T-helper 1 cell treated with Interleukin-12 subunit alpha and Interleukin-12 subunit beta and Interleukin-4 antibody, amounts not matched to agents 30 ng/mL and 1 ng/mL, for 36 hours (primary cell): ENCODE results near the gene PPP1R14C. TPM values are rescaled to one million over a fixed set of nuclear protein-coding genes. Genes with fewer than 3 reads are reported as not detected.

ENCODE experiments used
- intact Hi-C: fragments of 100-400 bp; cut with micrococcal nuclease; formaldehyde crosslinking; loops from one replicate; pipeline ENCODE4 v1.15.1; 2024
- total RNA-seq: library from RNA; stranded (reverse); gene quantifications from 2 replicates; pipeline ENCODE4 v1.2.3, GENCODE V29; 2022

The PPP1R14C gene
- total RNA-seq = 0.15 TPM in 1 of 2 replicates, not detected in the other

- intact Hi-C loops = no loop called here
Observed at GRCh38 chr6:150142670-150143515, at the start of gene PPP1R14C. TSS of gene PPP1R14C (plus strand) at chr6:150143044. CDS start at chr6:150143193, 149 bp downstream.

GRCh38 chr6:150093397-150093796 is 49.4 kb upstream of the PPP1R14C start:
- intact Hi-C loops = no loop called here

- intact Hi-C loops = no loop called here
Observed at GRCh38 chr6:150098155-150098554, 44.7 kb upstream of the PPP1R14C start.

GRCh38 chr6:150099546-150099945 is 43.3 kb upstream of the PPP1R14C start:
- intact Hi-C loops = no loop called here

- intact Hi-C loops = no loop called here
Observed at GRCh38 chr6:150099953-150100352, 42.9 kb upstream of the PPP1R14C start.

- intact Hi-C loops = no loop called here
Observed at GRCh38 chr6:150100745-150101144, 42.1 kb upstream of the PPP1R14C start.

- intact Hi-C loops = no loop called here
Observed at GRCh38 chr6:150102750-150103270, 40.0 kb upstream of the PPP1R14C start.

- intact Hi-C loops = no loop called here
Observed at GRCh38 chr6:150112233-150112632, 30.6 kb upstream of the PPP1R14C start.

GRCh38 chr6:150115769-150116168 is 27.1 kb upstream of the PPP1R14C start:
- intact Hi-C loops = no loop called here

- intact Hi-C loops = no loop called here
Observed at GRCh38 chr6:150116200-150116800, 26.5 kb upstream of the PPP1R14C start.

GRCh38 chr6:150118203-150118602 is 24.6 kb upstream of the PPP1R14C start:
- intact Hi-C loops = no loop called here

GRCh38 chr6:150118627-150119026 is 24.2 kb upstream of the PPP1R14C start:
- intact Hi-C loops = no loop called here

- intact Hi-C loops = no loop called here
Observed at GRCh38 chr6:150119173-150119572, 23.7 kb upstream of the PPP1R14C start.

- intact Hi-C loops = no loop called here
Observed at GRCh38 chr6:150123645-150124044, 19.2 kb upstream of the PPP1R14C start.

GRCh38 chr6:150124235-150124634 is 18.6 kb upstream of the PPP1R14C start:
- intact Hi-C loops = no loop called here

- intact Hi-C loops = no loop called here
Observed at GRCh38 chr6:150126641-150127291, 16.1 kb upstream of the PPP1R14C start.

GRCh38 chr6:150128425-150128824 is 14.4 kb upstream of the PPP1R14C start:
- intact Hi-C loops = no loop called here

GRCh38 chr6:150129616-150130505 is 13.0 kb upstream of the PPP1R14C start:
- intact Hi-C loops = no loop called here

GRCh38 chr6:150133686-150134085 is 9.2 kb upstream of the PPP1R14C start:
- intact Hi-C loops = no loop called here

- intact Hi-C loops = no loop called here
Observed at GRCh38 chr6:150134280-150134920, 8.4 kb upstream of the PPP1R14C start.
